HepG2 (cell line): ENCODE measurements around the gene DNAJC15. TPM values are rescaled to one million over a fixed set of nuclear protein-coding genes. Genes with fewer than 3 reads are reported as not detected.
A peak's percentile ranks its signal among the peaks of the same experiment; 100 is the strongest.

Experiments used
- BATF2 ChIP-seq: sonication (generic); formaldehyde crosslinking; IDR thresholded peaks from 2 replicates; pipeline ENCODE4 v1.8.0; 2022; ENCODE audit warnings: mild to moderate bottlenecking, missing genetic modification reagents, moderate library complexity
- CBX5 ChIP-seq: sonication (generic); formaldehyde crosslinking; IDR thresholded peaks from 2 replicates; pipeline ENCODE4 v1.4.0; 2020; ENCODE audit warnings: missing genetic modification reagents, borderline replicate concordance
- ELF1 ChIP-seq: sonication (generic); formaldehyde crosslinking; IDR thresholded peaks from 2 replicates; pipeline ENCODE4 v1.4.0; 2020; ENCODE audit warnings: missing genetic modification reagents
- HDAC2 ChIP-seq: sonication (generic); formaldehyde crosslinking; IDR thresholded peaks from 2 replicates; pipeline ENCODE4 v1.4.0; 2020; ENCODE audit warnings: missing genetic modification reagents
- HNF4G ChIP-seq, 2 experiments: sonication (generic) in 1 of 2; formaldehyde crosslinking in 1 of 2; IDR thresholded peaks; 2 replicates each; pipeline versions ENCODE4 v1.4.0 to v1.6.1; 2011 to 2020; ENCODE audit warnings: borderline replicate concordance in 2 of 2, low read depth in 2 of 2, mild to moderate bottlenecking in 2 of 2, low read length in 1 of 2, missing genetic modification reagents in 1 of 2, moderate library complexity in 1 of 2
- LCORL ChIP-seq, 2 experiments: fragments of 450-650 bp in 1 of 2; sonication (generic) in 1 of 2; formaldehyde crosslinking in 1 of 2; IDR thresholded peaks; 2 replicates each; pipeline versions ENCODE4 v1.5.0 to v1.6.1; 2017 to 2020; ENCODE audit warnings: antibody characterized with exemption in 1 of 2, missing genetic modification reagents in 1 of 2
- MAFF ChIP-seq: IDR thresholded peaks from 2 replicates; pipeline ENCODE4 v1.6.1; 2011; ENCODE audit warnings: low read depth, low read length, improper control_type of control experiment
- NKX3-1 ChIP-seq: sonication (generic); formaldehyde crosslinking; IDR thresholded peaks from 2 replicates; pipeline ENCODE4 v1.5.0; 2020; ENCODE audit warnings: missing genetic modification reagents
- PAXIP1 ChIP-seq: sonication (generic); formaldehyde crosslinking; conservative IDR thresholded peaks from 2 replicates; pipeline ENCODE4 v1.4.0; 2020; ENCODE audit warnings: mild to moderate bottlenecking, missing genetic modification reagents, moderate library complexity
- PITX1 ChIP-seq: sonication (generic); formaldehyde crosslinking; IDR thresholded peaks from 2 replicates; pipeline ENCODE4 v1.5.1; 2020; ENCODE audit warnings: mild to moderate bottlenecking, missing genetic modification reagents
- RARA ChIP-seq: IDR thresholded peaks from 2 replicates; pipeline ENCODE4 v1.6.1; 2016; ENCODE audit warnings: missing genetic modification reagents, missing compliant biosample characterization
- SKI ChIP-seq: fragments of 450-650 bp; IDR thresholded peaks from one replicate; pipeline ENCODE4 v1.6.1; 2018; ENCODE audit warnings: mild to moderate bottlenecking; ENCODE audit not compliant: partially characterized antibody
- SNRNP70 ChIP-seq: fragments of 200-400 bp; formaldehyde crosslinking; IDR thresholded peaks from 2 replicates; pipeline ENCODE4 v1.6.1; 2017; ENCODE audit warnings: mild to moderate bottlenecking, low read depth, low read length, moderate library complexity
- SOX6 ChIP-seq, 2 experiments: fragments of 450-650 bp in 1 of 2; sonication (generic) in 1 of 2; formaldehyde crosslinking in 1 of 2; IDR thresholded peaks; 2 replicates each; pipeline versions ENCODE4 v1.4.0 to v1.6.1; 2017 to 2020; ENCODE audit warnings: antibody characterized with exemption in 1 of 2, mild to moderate bottlenecking in 1 of 2, missing genetic modification reagents in 1 of 2
- ZNF281 ChIP-seq: sonication (generic); formaldehyde crosslinking; IDR thresholded peaks from 2 replicates; pipeline ENCODE4 v1.4.0; 2020; ENCODE audit warnings: missing genetic modification reagents, borderline replicate concordance
- ZNF317 ChIP-seq: sonication (generic); formaldehyde crosslinking; IDR thresholded peaks from 2 replicates; pipeline ENCODE4 v1.5.0; 2020; ENCODE audit warnings: mild to moderate bottlenecking, missing genetic modification reagents
- ZNF549 ChIP-seq: sonication (generic); formaldehyde crosslinking; IDR thresholded peaks from 2 replicates; pipeline ENCODE4 v1.5.0; 2020; ENCODE audit warnings: missing genetic modification reagents
- ZNF614 ChIP-seq: IDR thresholded peaks from 2 replicates; pipeline ENCODE4 v1.6.1; 2018; ENCODE audit warnings: missing biosample characterization, missing genetic modification reagents, inconsistent platforms, borderline replicate concordance
- ZNF746 ChIP-seq: sonication (generic); formaldehyde crosslinking; IDR thresholded peaks from 2 replicates; pipeline ENCODE4 v1.8.0; 2022; ENCODE audit warnings: mild to moderate bottlenecking, missing genetic modification reagents
- ZNF878 ChIP-seq: sonication (generic); formaldehyde crosslinking; IDR thresholded peaks from 2 replicates; pipeline ENCODE4 v1.8.1; 2023; ENCODE audit warnings: mild to moderate bottlenecking, missing genetic modification reagents, moderate library complexity
- ZSCAN12 ChIP-seq: sonication (generic); formaldehyde crosslinking; IDR thresholded peaks from 2 replicates; pipeline ENCODE4 v1.9.0; 2021; ENCODE audit warnings: mild to moderate bottlenecking, missing genetic modification reagents
- polyA plus RNA-seq, 8 experiments: library from polyadenylated mRNA; depleted of rRNA in 3 of 8; stranded (reverse) in 7 of 8; unstranded in 1 of 8; fragments of >200 nt; fragmentation: Illumina TruSeq in 4 of 8; extraction: Trizol in 4 of 8; gene quantifications; 2 replicates each; pipeline versions ENCODE4 v1.2.1 to v1.2.3, GENCODE V29; 2011 to 2016; ENCODE audit warnings: low read depth in 4 of 8, missing spikeins in 1 of 8, mixed read lengths in 1 of 8; ENCODE audit not compliant: insufficient read depth in 1 of 8
- total RNA-seq, 5 experiments: library from RNA; depleted of rRNA; stranded (reverse); fragments of >200 nt; fragmentation: Illumina TruSeq; extraction: Trizol; gene quantifications; 2 replicates each; pipeline ENCODE4 v1.2.3, GENCODE V29; 2016; ENCODE audit warnings: low read depth in 1 of 5
- TF ChIP-seq, protein P1 (sequence below): sonication (generic); formaldehyde crosslinking; IDR thresholded peaks from 2 replicates; pipeline ENCODE4 v1.4.0; 2020; ENCODE audit warnings: missing genetic modification reagents

The DNAJC15 gene
- total and polyA plus RNA-seq, 2 of the 13 experiments (the other 11 are each of a cell fraction or from before 2014, with no cell fraction given) = 23.0 to 31.9 TPM

- TF ChIP-seq ZNF281 (CRISPR knock-in tag) (peak; percentile 46; the same call in 1 of the 2 replicates), SOX6 (IDR thresholded peaks at IDR 0.05) (no peak), SOX6 (CRISPR knock-in tag; IDR thresholded peaks at IDR 0.05) (peak; percentile 94), RARA (CRISPR knock-in tag) (peak; percentile 71), NKX3-1 (CRISPR knock-in tag) (no peak), PAXIP1 (peak; percentile 81), HDAC2 (CRISPR knock-in tag) (peak; percentile 70), ZNF317 (CRISPR knock-in tag) (peak; percentile 37; the same call in 1 of the 2 replicates), SNRNP70 (no peak), BATF2 (no peak), ZNF549 (CRISPR knock-in tag) (no peak), ZNF614 (0 out of 2 replicates have a peak, but pooled peaks have one; percentile 30), PITX1 (0 out of 2 replicates have a peak, but pooled peaks have one; percentile 44), HNF4G (IDR thresholded peaks at IDR 0.05; ENCODE audit: borderline replicate concordance, low read depth, low read length) (peak; percentile 26; the same call in 1 of the 2 replicates), HNF4G (CRISPR knock-in tag; IDR thresholded peaks at IDR 0.05; ENCODE audit: borderline replicate concordance, low read depth) (no peak), ZSCAN12 (no peak), SKI (peak; percentile 90), MAFF (no peak), ZNF878 (peak; percentile 55; the same call in 1 of the 2 replicates), ZNF746 (CRISPR knock-in tag) (no peak), ELF1 (CRISPR knock-in tag) (0 out of 2 replicates have a peak, but pooled peaks have one; percentile 49), LCORL (IDR thresholded peaks at IDR 0.05) (no peak), LCORL (CRISPR knock-in tag; IDR thresholded peaks at IDR 0.05) (peak; percentile 76), CBX5 (CRISPR knock-in tag) (peak; percentile 56; the same call in 1 of the 2 replicates)
- TF ChIP-seq, protein P1, sequence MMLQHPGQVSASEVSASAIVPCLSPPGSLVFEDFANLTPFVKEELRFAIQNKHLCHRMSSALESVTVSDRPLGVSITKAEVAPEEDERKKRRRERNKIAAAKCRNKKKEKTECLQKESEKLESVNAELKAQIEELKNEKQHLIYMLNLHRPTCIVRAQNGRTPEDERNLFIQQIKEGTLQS (CRISPR knock-in tag) = no peak
Measured at GRCh38 chr13:43057653-43058317, 34.4 kb downstream of the DNAJC15 start (continued).
